HFFc6 (cell line): Measurements from ENCODE around the gene CAPN12. TPM values are rescaled to one million over a fixed set of nuclear protein-coding genes. Genes with fewer than 3 reads are reported as not detected.

Source experiments
- DNase-seq: peaks from one replicate; pipeline ENCODE4 v3.0.0-alpha.2; 2018
- H3K27ac Mint-ChIP-seq: 2 replicates; pipeline ENCODE4 v1.8.0; 2020; ENCODE audit warnings: mild to moderate bottlenecking, mixed read lengths
- H3K27me3 Mint-ChIP-seq: 2 replicates; pipeline ENCODE4 v1.8.0; 2021; ENCODE audit warnings: mild to moderate bottlenecking, moderate library complexity, mixed read lengths; ENCODE audit not compliant: insufficient read depth
- H3K36me3 Mint-ChIP-seq: 2 replicates; pipeline ENCODE4 v1.8.0; 2021; ENCODE audit warnings: low read depth, mixed read lengths
- H3K4me1 Mint-ChIP-seq: 2 replicates; pipeline ENCODE4 v1.8.0; 2020; ENCODE audit warnings: low read depth, mixed read lengths
- H3K4me3 Mint-ChIP-seq: 2 replicates; pipeline ENCODE4 v1.8.0; 2020; ENCODE audit warnings: mild to moderate bottlenecking, moderate library complexity, mixed read lengths
- H3K9me3 Mint-ChIP-seq: 2 replicates; pipeline ENCODE4 v1.8.0; 2020; ENCODE audit warnings: mild to moderate bottlenecking, mixed read lengths
- total RNA-seq, 6 experiments: library from RNA; stranded (reverse); fragmentation: NEBNext Ultra II Directional; extraction: Animal tissue kit (Norgen Biotek cat#: 25700); gene quantifications; 2 replicates in 1 of 6; 3 replicates in 5 of 6; pipeline ENCODE4 v1.2.3, GENCODE V29; 2021
- TF ChIP-seq, protein P1 (sequence below): fragments of 200-600 bp; sonication (generic); IDR thresholded peaks from 2 replicates; pipeline ENCODE4 v1.5.0; 2021; ENCODE audit warnings: antibody characterized with exemption, mild to moderate bottlenecking

CAPN12 gene
- total RNA-seq, 6 experiments from 2014 or later, result 0.09 to 0.45 (median 0.19) TPM

DNA sequence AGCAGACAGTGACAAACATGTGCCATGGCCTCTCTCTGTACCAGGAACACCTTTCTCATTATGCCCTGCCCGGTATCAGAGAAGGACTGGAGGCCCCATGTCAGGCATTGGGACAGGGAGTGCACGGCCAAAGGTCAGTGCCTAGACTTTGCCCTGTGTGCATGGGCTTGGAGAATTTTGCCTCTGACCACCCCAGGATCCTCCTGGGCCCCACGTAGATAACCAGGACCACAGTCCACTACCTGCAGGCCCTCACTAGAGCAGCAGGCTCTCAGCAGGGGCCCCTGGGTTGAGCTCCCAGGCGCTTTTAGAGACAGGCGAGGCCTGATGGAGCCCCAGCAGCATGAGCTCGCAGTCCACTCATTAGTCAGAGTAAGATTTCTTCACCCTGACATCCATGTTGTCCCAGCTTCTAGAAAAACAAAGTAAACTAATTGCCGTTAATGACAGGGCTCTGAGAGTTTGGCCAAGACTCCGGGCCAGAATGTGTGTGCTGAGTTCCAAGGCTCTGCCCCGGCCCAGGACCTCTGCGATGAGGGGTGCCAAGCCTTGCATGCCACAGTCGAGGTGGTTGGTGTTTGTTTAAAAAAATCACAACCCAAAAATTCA, 42.7 kb downstream of the CAPN12 start:
- TF ChIP-seq, protein P1, sequence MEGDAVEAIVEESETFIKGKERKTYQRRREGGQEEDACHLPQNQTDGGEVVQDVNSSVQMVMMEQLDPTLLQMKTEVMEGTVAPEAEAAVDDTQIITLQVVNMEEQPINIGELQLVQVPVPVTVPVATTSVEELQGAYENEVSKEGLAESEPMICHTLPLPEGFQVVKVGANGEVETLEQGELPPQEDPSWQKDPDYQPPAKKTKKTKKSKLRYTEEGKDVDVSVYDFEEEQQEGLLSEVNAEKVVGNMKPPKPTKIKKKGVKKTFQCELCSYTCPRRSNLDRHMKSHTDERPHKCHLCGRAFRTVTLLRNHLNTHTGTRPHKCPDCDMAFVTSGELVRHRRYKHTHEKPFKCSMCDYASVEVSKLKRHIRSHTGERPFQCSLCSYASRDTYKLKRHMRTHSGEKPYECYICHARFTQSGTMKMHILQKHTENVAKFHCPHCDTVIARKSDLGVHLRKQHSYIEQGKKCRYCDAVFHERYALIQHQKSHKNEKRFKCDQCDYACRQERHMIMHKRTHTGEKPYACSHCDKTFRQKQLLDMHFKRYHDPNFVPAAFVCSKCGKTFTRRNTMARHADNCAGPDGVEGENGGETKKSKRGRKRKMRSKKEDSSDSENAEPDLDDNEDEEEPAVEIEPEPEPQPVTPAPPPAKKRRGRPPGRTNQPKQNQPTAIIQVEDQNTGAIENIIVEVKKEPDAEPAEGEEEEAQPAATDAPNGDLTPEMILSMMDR, result no peak

GRCh38 chr19:38700902-38701454, 43.3 kb downstream of the CAPN12 start:
- Mint-ChIP-seq H3K36me3 (peaks cover 47% of the 10 kb centered on the region), H3K4me3 (no peak overlapping the region)
- DNase-seq, result no peak

More for the DNA sequence above, 42.7 kb downstream of the CAPN12 start:
- Mint-ChIP-seq H3K9me3 (no peaks in the 10 kb centered on the region; the same call in 1 of the 2 replicates), H3K4me1 (peaks cover 19% of the 10 kb centered on the region), H3K4me3 (no peak overlapping the region), H3K27ac (peak overlapping the region; percentile 18; the same call in 1 of the 2 replicates), H3K27me3 (peaks cover 50% of the 10 kb centered on the region), H3K36me3 (peaks cover 44% of the 10 kb centered on the region)
- DNase-seq, result no peak

GRCh38 chr19:38700350-38700901, 43.8 kb downstream of the CAPN12 start:
- DNase-seq, result no peak
- TF ChIP-seq, protein P1, result no peak
- Mint-ChIP-seq H3K9me3 (no peaks in the 10 kb centered on the region; the same call in 1 of the 2 replicates), H3K27ac (no peak overlapping the region), H3K4me1 (peaks cover 25% of the 10 kb centered on the region), H3K36me3 (peaks cover 50% of the 10 kb centered on the region), H3K27me3 (peaks cover 47% of the 10 kb centered on the region), H3K4me3 (no peak overlapping the region)

More at GRCh38 chr19:38700902-38701454, 43.3 kb downstream of the CAPN12 start:
- Mint-ChIP-seq H3K27ac (peak overlapping the region; percentile 18; the same call in 1 of the 2 replicates), H3K4me1 (peaks cover 22% of the 10 kb centered on the region), H3K27me3 (peaks cover 51% of the 10 kb centered on the region), H3K9me3 (no peaks in the 10 kb centered on the region; the same call in 1 of the 2 replicates)
- TF ChIP-seq, protein P1, result no peak

DNA sequence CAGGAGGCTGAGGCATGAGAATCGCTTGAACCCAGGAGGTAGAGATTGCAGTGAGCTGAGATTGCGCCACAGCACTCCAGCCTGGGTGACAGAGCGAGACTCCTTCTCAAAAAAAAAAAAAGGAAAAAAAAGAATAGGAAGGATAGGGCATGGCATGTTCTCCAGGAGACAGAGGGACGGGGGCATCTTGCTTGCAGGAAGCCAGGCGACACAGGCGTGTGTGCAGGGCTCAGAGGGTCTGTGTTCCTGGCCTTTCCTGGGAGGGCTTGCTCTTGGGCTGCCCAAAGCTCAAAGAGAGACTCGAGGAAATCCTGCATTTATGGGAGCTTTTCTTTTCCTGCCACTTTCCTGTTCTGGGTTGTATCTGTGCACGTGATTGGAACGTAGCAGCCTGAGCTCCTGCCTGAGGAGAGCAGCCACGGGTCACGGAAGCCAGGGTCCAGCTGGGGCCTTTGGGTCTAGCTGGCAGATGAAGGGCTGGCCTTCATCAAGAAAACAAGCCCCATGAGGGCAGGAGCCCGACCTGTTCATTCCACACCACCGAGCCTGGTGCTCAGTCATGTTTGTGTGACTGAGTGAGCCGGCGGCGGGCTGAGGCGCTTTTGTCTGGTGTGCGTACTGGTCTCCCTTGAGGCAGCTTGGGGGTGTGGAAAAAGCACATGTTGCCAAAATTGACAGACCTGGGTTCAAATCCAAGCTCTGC, 44.5 kb downstream of the CAPN12 start:
- Mint-ChIP-seq H3K36me3 (peaks cover 56% of the 10 kb centered on the region), H3K4me1 (peaks cover 31% of the 10 kb centered on the region), H3K4me3 (no peak overlapping the region), H3K9me3 (no peaks in the 10 kb centered on the region; the same call in 1 of the 2 replicates), H3K27ac (no peak overlapping the region; the same call in 1 of the 2 replicates), H3K27me3 (peaks cover 42% of the 10 kb centered on the region)
- no peak for DNase-seq
- TF ChIP-seq, protein P1, result no peak

GRCh38 chr19:38699027-38699346, 45.3 kb downstream of the CAPN12 start:
- Mint-ChIP-seq H3K4me3 (no peak overlapping the region), H3K9me3 (no peaks in the 10 kb centered on the region; the same call in 1 of the 2 replicates), H3K27ac (peak overlapping the region; percentile 67; the same call in 1 of the 2 replicates), H3K36me3 (peaks cover 58% of the 10 kb centered on the region), H3K27me3 (peaks cover 36% of the 10 kb centered on the region), H3K4me1 (peaks cover 35% of the 10 kb centered on the region)
- DNase-seq, result no peak
- TF ChIP-seq, protein P1, result no peak
